Measurements from ENCODE around the gene HTR2B.
"Not testable (repeated sequence)": the region's sequence is repeated elsewhere in the genome, so short reads cannot be mapped to it uniquely, and the experiment has no call there.

Gene HTR2B

DNA sequence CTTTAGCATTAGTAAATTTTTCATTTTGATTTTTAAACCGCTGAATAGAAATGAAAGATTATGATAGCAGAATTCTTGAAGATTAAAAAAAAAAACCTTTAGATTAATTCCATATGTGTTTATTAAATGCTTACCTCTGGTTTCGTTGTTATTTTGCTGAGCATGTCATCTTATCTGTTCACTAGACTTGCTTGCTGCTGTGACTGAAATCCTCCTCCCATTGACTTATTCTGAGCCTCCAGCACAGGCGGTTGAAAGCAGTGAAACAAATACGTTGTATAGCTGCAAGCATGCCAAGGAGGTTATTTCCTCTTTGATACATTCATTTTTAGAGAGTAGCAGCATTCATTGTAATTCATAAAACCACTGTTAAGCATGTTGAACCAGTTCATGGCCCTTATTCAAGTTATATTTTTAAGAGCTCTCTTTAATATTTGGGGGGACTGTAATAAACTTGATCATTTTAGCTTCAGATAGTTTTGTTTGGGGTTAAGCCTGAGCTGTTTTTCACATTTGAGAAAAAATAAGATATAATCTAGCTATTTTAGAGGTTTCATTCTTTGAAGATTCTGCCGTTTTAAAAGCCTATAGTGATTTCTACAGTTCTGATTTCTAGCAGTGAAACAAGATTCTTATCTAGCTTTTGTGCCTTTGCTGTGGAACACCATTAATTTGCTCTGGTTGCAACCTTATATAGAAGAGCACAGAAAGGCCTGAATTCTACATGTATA is at the start of gene HTR2B:
Gene HTR2B (minus strand): TSS at position 205 of the 731 bp plus-strand sequence. CDS start 1,278 bp downstream, outside the sequence.
- peak; percentile 64 for DNase-seq

DNA sequence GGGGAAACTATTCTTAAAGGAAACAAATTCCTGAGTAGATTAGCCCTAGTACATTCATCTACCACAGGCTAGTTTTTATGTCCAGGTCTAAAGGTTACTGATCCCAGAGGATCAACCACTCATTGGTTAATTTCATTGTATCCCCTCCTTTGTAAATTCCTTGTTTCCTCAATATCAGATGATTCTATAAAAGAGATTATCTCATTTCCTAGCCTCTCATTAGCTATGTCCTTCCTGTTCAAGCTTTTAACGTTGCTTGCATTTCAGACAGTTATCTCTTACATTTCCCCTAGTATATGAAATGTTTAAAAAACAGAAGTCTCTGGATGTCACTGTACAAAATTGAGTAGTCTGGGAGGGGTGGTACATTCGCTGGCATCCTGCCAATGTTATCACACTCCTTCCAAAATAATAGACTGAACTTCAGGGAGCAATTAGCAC is 49.4 kb upstream of the HTR2B start:
- DNase-seq, result no peak

DNA sequence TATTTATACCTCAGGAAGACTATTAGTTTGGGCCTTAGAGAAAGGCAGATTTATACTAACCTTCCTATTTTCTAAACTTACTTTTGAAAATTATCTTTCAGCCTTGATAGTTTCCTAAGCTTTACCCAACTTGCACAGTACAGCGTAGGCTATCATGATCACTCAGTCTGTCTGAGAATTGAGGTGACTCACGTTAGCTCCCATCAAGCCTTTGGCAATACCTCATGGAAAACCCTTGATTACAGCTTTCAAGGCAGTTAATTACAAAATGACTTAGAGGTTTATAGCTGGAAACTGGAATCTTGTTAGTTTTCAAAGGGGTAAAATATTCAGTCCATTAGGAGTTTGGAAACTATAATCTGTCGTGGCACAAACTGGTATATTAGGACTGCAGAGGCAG is 47.2 kb upstream of the HTR2B start:
- DNase-seq, result no peak

DNA sequence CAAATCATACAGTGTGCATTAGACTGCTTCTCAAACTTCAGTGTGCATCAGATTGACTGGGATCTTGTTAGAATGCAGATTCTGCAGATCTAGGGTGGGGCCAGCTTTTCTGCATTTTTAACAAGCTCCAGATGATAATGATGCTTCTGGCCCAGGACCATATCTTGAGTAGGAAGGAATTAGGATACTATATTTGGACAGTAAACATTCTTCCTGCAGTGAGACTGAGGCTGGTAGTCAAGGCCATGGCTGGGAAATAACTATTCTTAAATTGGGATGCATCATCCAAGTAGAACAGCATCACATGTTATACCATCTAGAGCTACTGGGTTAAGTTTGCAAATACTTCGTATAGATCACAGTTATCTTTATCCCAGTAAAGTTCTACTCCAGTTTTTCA is 45.2 kb upstream of the HTR2B start:
- no peak for DNase-seq

DNA sequence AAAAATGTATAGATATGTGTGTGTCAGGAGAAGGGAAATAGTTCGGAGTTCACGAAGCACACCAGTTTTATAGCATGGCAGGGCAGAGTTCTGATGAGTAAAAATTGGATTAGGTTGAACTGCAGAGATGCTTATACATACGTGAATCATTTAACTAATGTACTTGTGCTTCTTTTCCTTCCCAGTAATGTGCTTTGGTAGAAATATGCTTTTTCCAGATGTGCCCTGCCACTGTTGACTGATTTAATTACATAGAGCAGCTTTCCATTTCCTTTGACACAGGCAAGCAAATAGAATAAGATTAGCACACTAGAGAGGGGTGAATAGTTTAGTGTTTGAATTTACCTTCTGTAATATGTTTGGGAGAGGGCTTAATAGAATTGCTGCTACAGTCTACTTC is 44.6 kb upstream of the HTR2B start:
- DNase-seq, result no peak

DNA sequence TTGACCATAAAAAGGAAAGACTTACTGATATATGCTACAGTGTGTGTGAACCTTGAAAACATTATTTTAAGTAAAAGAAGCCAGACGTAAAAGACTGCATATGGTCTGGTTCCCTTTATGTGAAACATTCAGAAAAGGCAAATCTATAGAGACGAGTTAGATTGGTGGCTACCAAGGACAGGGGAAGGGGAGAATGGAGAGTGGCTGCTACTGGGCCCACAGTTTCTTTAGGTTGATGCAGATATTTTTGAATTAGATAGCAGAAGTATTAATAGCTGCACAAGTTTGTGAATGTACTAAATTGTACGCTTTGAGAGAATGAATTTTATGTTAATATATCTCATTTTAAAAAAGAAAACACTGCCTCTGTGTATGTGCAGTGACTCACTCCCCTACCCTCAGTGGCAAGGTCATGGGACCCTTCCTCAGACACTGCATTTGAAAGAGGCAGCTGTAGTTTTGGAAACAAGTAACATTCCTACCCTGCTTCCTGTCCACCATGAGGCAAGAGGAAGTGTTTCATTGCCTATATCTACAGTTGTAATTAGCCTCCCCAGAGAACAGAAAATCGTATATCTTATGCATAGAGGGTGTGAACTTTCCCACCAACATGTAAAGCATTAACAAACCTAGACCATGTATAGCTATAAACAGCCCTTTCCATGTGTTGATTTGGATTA is 43.8 kb upstream of the HTR2B start:
- no peak for DNase-seq

DNA sequence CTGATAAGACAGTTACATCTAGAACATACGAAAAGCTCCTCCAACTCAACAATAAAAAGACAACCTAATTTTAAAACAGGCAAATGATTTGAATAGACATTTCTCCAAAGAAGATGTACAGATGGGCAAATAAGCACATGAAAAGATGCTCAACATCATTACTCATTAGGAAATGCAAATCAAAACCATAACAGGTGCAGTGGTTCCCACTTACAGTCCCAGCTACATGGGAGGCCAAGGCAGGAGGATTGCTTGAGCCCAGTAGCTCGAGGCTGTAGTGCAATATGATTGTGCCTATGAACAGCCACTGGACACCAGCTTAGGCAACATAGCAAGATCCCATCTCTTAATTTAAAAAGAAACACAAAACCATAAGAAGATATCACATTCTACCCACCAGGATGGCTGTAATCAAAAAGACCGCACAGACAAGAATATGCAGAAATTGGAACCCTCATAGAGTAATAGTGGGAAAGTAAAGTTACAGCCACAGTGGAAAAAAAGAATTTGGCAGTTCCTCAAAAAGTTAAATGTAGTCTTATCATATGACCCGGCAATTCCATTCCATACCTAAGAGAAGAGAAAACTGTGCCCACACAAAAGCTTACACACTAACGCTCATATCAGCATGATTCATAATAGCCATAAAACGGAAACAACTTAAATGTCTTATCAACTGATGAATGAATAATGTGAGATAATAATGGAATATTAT is 43.1 kb upstream of the HTR2B start:
- DNase-seq, result no peak

DNA sequence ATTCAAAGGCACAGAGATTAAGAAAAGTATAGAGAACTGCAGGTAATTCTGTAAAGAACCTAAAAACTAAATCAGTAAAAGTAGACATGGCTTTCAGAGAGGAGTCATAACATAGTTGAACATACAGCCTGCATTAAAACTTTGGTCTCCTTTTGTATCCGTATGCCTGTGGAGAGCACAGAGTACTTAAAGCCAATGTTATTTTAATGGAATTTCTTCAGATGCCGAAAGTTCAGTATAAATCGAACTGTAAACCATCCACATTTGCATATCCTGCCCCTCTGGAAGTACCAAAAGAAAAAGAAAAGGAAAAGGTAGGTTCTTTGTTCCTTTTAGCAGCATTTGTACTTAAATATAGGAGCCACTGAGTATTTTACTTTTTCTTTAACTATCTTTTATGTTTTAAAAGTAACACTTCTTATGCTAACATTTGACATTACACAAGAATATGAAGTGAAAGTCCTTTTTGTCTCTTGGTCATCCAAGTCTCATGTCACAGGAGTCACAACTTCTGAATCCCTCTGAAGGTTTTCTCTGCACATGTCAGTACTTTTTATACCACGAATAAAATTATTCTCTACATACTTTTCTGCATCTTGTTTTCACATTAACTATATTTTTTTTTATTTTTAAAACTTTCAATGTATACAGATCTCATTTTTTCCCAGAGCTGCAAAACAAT is 38.7 kb upstream of the HTR2B start:
- no peak for DNase-seq

DNA sequence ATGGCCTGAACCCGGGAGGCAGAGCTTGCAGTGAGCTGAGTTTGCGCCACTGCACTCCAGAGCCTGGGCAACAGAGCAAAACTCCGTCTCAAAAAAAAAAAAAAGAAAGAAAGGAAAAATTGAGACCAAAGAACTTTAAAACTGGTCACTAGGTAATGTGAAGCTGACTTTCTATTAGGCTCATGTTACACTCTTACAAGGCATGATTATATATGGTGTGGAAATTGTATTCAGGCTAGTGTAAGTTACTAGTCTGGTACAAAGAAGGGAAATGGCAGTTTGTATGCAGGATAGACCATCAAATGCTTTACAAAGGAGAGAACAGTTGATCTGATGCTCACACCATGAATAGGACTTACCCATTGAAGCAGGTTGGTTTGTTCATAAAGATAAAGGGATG is 38.2 kb upstream of the HTR2B start:
- DNase-seq, result no peak

DNA sequence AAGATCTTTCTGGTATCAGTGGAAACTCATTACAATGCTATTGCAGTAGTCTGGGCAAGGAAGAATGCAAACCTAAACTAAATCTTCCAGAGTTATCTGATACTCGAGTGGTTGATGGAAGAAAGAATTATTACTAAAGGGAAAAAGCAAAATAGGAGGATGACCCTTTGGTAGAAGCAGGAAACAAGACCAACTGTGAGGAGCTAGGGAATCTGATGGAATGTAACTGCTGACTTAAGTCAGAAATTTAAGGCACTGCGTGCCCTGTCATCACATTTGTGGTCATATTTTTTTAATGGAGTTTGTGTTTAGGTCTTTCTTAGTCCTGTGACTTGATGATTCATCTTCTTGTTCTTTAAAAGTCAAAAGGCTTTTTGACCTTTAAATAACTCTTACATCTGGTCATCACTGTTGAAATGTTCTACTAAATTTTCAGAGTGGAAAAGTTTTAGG is 37.1 kb upstream of the HTR2B start:
- no peak for DNase-seq

DNA sequence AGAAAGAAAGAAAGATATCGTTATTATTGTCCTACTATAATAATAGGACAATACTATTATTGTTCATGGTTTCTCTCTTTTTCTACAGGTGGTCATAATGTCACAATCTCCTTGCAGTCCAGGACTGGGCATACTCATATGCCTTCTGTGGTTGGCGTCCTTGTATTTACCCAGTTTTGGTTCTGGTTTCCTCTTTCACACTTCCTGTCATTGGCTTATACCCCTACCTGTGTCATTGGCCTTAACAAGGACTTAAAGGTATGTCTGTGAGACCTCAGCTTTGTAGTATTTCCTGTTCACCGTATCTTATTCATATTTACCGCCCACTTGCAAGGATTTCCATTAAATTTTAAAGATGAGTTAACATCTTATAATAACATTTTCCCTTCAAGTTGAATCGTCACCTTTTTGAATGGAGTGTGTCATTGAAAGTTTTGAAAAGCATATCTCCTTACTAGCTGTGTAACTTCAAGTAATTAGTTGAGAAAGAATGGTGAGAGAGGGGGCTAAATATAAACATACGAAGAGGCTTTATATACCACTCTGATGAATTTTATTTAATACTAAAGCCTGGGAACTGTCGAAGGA is 36.5 kb upstream of the HTR2B start:
- peak; percentile 26 for DNase-seq

DNA sequence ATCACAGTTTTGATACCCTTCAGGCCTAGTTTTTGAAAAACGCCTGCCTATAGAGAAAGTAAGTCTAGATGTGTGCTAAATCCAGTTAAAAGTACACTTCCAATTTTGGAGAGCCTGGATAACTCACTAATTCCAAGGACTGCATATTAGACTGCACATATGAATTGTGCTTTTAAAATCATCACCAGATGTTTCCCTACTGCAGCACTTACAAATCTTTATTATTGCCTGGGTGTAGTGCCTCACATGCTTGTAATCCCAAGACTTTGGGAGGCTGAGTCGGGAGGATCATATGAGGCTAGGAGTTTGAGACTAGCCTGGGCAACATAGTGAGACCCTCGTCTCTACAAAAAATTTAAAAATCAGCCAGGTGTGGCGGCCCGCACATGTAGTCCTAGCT is 35.9 kb upstream of the HTR2B start:
- DNase-seq, result no peak

DNA sequence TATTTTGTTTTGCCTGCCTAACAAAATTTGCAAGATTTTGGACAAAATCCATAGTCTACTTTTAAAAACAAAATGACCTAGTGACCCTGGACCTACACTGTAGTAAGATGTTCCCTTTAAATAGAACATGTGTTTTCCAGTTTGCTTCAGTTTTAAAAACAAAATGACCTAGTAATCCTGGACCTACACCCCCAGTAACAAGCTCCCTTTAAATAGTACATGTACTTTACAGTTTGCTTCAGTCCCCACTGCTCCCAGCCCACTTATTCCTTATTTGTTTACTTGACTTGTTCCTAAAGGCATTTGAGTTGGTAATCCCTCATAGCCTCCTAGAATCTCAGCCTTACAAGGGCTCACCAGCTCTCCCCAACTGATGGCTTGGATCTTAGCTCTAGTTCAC is 34.5 kb upstream of the HTR2B start:
- no peak for DNase-seq

DNA sequence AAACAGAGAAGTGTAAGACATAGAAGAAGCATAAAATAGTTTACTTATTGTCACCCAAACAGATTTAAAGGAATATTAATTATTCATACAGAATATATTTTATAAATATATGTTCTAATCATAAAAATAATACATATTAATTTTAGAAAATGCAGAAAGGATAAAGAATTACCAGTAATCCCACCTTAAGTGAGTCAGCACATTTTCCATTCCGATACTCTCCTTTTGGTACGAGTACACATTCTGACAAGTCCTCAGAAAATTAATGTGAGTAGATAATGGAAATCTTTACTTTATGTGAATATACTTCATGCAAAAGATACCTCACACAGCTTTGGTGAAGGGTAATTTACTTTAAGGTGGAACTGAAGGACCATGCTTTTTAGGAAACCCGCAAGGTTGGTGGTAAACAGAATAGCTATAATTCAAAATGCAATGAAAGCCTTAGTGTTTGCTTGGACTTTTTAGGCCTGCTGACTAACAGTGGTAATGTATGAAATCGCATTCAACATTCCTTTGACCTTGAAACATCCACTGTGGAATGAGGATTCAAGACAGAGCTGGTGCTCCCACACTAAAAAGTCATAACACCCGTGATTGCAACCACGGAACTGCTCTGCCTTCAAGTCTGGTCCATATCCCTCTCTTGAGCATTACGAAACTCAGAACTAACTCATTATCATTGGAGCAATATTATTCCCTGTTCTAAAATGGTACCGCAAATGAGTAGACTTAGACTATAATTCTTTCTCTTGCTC is 28.1 kb upstream of the HTR2B start:
- DNase-seq, result no peak

DNA sequence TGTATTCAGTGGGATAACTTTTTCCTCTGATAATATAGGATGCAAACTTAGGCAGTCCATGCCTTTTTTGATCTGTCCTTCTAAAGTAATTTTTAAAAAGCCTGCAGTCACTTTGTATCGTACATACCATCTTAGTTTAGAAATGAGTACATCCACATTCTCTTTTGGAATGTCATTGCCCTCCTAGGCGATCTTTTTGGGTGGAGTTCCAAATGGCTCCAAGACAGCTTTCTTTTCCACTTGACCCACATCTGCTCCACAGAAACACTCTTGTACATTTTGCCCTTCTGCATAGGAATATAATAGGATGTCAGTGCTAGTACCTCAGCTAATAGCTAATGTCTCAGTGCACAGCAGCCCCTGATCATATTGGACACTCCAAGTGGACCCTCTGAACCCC is 21.8 kb upstream of the HTR2B start:
- no peak for DNase-seq

DNA sequence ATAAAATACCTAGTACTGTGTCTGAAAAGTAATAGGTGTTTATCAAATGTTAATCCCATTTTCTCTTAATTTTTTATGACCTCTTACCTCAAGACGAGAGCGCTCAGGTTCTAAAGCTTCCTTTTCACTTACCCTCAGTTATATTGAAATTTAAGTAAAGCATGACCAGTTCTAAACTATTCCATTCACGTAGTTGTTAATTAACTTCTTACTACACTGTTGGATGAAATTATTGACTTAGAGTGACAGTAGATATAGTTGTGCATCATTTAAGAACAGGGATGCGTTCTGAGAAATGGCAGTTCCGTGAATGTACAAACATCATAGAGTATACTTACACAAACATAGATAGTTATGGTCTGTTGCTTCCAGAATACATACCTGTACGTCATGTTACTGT is 20.1 kb upstream of the HTR2B start:
- DNase-seq, result no peak

DNA sequence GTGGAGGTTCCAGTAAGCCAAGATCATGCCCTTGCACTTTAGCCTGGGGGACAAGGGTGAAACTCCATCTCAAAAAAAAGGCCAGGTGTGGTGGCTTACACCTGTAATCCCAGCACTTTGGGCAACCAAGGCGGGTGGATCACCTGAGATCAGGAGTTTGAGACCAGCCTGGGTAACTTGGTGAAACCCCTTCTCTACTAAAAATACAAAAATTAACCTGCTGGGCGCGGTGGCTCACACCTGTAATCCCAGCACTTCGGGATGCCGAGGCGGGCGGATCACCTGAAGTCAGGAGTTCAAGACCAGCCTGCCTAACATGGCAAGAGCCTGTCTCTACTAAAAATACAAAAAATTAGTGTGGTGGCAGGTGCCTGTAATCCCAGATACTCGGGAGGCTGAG is 16.0 kb upstream of the HTR2B start:
- DNase-seq, result not testable (repeated sequence)

DNA sequence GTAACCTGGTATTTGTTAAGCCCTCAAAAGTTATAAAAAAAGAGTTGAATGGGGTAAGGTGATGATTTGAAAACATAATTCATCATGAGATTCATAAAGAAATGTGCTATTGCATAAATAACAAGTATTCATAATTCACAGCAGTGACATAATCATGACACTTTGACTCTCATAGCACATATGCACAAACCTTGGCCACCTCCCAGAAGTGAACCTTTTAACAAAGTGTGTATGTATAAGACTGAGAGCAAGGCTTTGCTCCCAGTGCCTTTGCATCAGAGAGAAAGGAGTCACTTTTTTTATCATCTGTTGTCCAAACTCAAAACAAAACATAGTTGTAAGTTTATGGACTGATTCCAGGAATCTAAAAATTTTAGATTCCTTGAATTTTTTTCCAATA is 15.0 kb upstream of the HTR2B start:
- no peak for DNase-seq

DNA sequence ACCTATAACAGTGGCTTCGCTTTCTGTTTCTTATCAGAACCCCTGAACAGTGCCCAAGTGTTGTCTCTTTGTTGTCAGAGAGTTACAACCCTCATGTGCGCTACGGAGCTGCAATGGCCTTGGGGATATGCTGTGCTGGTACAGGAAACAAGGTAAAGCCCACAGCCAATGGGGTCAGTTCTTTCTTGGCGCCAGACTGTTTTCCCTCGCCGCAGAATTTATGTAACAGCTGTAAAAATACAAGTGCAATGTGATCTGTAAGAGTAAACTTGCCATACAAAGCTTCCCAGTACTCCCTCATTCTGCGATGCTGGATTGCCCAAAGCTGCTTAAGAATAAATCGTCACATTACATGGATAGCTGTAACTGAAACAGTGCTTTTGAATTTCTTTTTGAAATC is 13.9 kb upstream of the HTR2B start:
- DNase-seq, result no peak

DNA sequence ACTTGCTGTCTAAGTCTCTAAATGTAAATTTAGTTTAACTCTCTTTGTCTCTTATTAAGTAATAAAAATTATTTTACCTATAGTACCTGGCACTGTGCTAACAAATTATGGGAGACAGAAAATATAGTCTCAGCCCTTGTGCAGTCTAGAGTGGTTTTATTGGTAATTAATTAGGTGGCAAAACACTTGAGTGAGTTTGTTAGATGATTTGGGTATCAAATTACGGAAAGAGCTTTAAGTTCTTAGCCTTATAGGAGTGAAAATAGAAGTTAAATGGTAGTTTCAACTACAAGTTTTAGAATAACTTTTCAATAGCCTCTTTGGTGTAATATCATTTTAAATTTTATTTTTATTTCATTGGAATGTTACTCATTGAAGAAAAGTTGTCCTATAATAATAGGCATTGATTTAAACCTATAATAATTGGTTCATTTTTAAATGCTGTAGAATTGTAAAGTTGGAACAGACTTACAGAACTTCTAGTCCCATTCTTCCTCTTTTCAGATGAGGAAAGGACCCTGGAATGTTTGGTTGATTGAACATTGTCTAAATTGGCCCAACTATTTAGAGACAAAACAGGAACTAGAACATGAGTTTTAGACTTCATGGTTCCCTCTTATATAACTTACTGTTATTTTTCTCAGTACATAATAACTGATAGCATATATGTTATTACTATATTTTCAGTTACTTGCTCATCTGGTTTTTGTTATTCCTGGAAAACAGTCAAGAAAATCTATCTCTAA is 10.2 kb upstream of the HTR2B start:
- no peak for DNase-seq

DNA sequence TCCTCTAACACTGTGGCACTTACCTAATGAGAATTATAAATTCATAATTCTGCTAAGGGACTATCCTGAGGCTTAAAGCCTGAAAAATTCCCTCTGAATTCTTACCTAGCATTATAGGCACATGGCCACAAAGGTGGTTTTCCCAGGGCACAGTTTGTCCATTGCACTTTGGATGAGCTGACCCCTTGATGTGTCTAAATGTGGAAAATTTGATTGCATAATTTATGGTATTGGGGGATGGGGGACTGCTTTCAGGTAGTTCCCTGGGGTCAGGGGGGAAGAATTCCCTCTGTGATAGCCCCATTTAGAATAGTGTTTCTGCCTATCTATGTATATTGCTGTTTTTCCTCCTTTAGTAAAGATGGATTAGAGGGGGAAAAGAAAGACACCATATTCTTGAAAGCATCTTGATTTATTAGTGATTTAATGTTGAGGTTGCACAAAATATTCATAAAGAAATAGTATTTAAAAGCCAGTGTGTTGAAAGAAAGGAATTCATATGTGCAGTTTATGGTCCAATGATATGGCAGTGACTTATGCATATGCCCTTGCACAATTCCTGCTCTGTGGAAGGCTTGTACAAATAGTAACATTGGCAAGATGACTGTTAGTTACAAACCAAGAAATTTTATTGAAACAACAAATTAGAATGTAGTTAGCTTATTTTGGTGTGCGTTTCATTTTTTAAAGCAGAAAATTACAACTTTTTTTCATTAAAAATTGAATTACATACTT is 8.7 kb upstream of the HTR2B start:
- DNase-seq, result no peak
